Hepatocyte (in vitro differentiated cells): ENCODE results near the gene MEF2D. TPM values are rescaled to one million over a fixed set of nuclear protein-coding genes. Genes with fewer than 3 reads are reported as not detected.

Source experiments
- DNase-seq: peaks from one replicate; pipeline ENCODE4 v3.0.0-alpha.2; 2016; ENCODE audit warnings: low spot score
- H2AFZ ChIP-seq: fragments of 200-600 bp; sonication (generic); 2 replicates; pipeline ENCODE4 v1.6.0; 2016; ENCODE audit warnings: antibody characterized with exemption, mild to moderate bottlenecking
- H3K27ac ChIP-seq: fragments of 200-600 bp; sonication (generic); 2 replicates; pipeline ENCODE4 v1.5.1; 2016; ENCODE audit warnings: mild to moderate bottlenecking
- H3K27me3 ChIP-seq: fragments of 200-600 bp; sonication (generic); 2 replicates; pipeline ENCODE4 v1.6.1; 2016
- H3K36me3 ChIP-seq: fragments of 200-600 bp; sonication (generic); replicated peaks from 2 replicates; pipeline ENCODE4 v1.5.1; 2016; ENCODE audit warnings: low read depth; ENCODE audit not compliant: insufficient read depth
- H3K4me1 ChIP-seq: fragments of 200-600 bp; sonication (generic); 2 replicates; pipeline ENCODE4 v1.5.1; 2016; ENCODE audit warnings: mild to moderate bottlenecking, moderate library complexity; ENCODE audit not compliant: insufficient read depth
- H3K4me2 ChIP-seq: fragments of 200-600 bp; sonication (generic); 2 replicates; pipeline ENCODE4 v1.6.0; 2016
- H3K4me3 ChIP-seq: fragments of 200-600 bp; sonication (generic); 2 replicates; pipeline ENCODE4 v1.5.1; 2016; ENCODE audit warnings: mild to moderate bottlenecking
- H3K79me2 ChIP-seq: fragments of 200-600 bp; sonication (generic); 2 replicates; pipeline ENCODE4 v1.6.0; 2017; ENCODE audit warnings: mild to moderate bottlenecking
- H3K9me2 ChIP-seq: fragments of 200-600 bp; sonication (generic); replicated peaks from 2 replicates; pipeline ENCODE4 v1.6.0; 2017; ENCODE audit warnings: mild to moderate bottlenecking; ENCODE audit not compliant: insufficient read depth
- H3K9me3 ChIP-seq: fragments of 200-600 bp; sonication (generic); 2 replicates; pipeline ENCODE4 v1.5.1; 2016; ENCODE audit warnings: low read depth, mild to moderate bottlenecking
- H4K20me1 ChIP-seq: fragments of 200-600 bp; sonication (generic); 2 replicates; pipeline ENCODE4 v1.6.0; 2016; ENCODE audit warnings: mild to moderate bottlenecking; ENCODE audit not compliant: insufficient read depth, poor library complexity, severe bottlenecking
- EZH2 ChIP-seq: fragments of 200-600 bp; sonication (generic); IDR thresholded peaks from 2 replicates; pipeline ENCODE4 v1.6.1; 2016; ENCODE audit warnings: antibody characterized with exemption, mild to moderate bottlenecking, borderline replicate concordance
- EZH2phosphoT487 ChIP-seq: fragments of 200-600 bp; sonication (generic); IDR thresholded peaks from one replicate; pipeline ENCODE4 v1.6.1; 2018; ENCODE audit warnings: antibody characterized with exemption, mild to moderate bottlenecking, low read depth, moderate library complexity; ENCODE audit not compliant: unreplicated experiment, severe bottlenecking
- WGBS: methylation state at CpG from one replicate; pipeline ENCODE4 v1.1.6; 2016; ENCODE audit warnings: low lambda C conversion rate; ENCODE audit errors: missing lambda C conversion rate; 5-methylcytosine and 5-hydroxymethylcytosine counted together
- polyA plus RNA-seq: library from polyadenylated mRNA; unstranded; fragments of >200 nt; fragmentation: Nextera tagmentation; extraction: Ambion mirVana; gene quantifications from 2 replicates; pipeline ENCODE4 v1.2.1, GENCODE V29; 2016
- total RNA-seq: library from RNA; depleted of rRNA; stranded (reverse); fragments of >200 nt; gene quantifications from 2 replicates; pipeline ENCODE4 v1.2.3, GENCODE V29; 2014
- TF ChIP-seq, protein P1 (sequence below): fragments of 200-600 bp; sonication (generic); IDR thresholded peaks from 2 replicates; pipeline ENCODE4 v1.5.1; 2016; ENCODE audit warnings: antibody characterized with exemption, mild to moderate bottlenecking; ENCODE audit not compliant: poor library complexity

The MEF2D gene
- total and polyA plus RNA-seq, 2 experiments from 2014 or later = 20.1 to 25.1 TPM

- Histone ChIP-seq H3K4me1 (peaks cover 15% of the 10 kb centered on the region), H3K27me3 (no peaks in the 10 kb centered on the region), H3K79me2 (no peaks in the 10 kb centered on the region), H4K20me1 (peaks cover 4% of the 10 kb centered on the region), H3K9me2 (no peaks in the 10 kb centered on the region), H3K4me2 (no peak overlapping the region), H3K36me3 (no peaks in the 10 kb centered on the region), H3K4me3 (no peak overlapping the region), H3K9me3 (no peaks in the 10 kb centered on the region), H3K27ac (no peak overlapping the region), H2AFZ (no peak overlapping the region)
- WGBS = 93% methylated on average over 7 of the region's 7 CpGs
- TF ChIP-seq EZH2 (no peak), EZH2phosphoT487 (no peak)
- TF ChIP-seq, protein P1, sequence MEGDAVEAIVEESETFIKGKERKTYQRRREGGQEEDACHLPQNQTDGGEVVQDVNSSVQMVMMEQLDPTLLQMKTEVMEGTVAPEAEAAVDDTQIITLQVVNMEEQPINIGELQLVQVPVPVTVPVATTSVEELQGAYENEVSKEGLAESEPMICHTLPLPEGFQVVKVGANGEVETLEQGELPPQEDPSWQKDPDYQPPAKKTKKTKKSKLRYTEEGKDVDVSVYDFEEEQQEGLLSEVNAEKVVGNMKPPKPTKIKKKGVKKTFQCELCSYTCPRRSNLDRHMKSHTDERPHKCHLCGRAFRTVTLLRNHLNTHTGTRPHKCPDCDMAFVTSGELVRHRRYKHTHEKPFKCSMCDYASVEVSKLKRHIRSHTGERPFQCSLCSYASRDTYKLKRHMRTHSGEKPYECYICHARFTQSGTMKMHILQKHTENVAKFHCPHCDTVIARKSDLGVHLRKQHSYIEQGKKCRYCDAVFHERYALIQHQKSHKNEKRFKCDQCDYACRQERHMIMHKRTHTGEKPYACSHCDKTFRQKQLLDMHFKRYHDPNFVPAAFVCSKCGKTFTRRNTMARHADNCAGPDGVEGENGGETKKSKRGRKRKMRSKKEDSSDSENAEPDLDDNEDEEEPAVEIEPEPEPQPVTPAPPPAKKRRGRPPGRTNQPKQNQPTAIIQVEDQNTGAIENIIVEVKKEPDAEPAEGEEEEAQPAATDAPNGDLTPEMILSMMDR = no peak
- no peak for DNase-seq
These were observed 25.6 kb downstream of the MEF2D start for GRCh38 chr1:156474966-156475365.

DNA sequence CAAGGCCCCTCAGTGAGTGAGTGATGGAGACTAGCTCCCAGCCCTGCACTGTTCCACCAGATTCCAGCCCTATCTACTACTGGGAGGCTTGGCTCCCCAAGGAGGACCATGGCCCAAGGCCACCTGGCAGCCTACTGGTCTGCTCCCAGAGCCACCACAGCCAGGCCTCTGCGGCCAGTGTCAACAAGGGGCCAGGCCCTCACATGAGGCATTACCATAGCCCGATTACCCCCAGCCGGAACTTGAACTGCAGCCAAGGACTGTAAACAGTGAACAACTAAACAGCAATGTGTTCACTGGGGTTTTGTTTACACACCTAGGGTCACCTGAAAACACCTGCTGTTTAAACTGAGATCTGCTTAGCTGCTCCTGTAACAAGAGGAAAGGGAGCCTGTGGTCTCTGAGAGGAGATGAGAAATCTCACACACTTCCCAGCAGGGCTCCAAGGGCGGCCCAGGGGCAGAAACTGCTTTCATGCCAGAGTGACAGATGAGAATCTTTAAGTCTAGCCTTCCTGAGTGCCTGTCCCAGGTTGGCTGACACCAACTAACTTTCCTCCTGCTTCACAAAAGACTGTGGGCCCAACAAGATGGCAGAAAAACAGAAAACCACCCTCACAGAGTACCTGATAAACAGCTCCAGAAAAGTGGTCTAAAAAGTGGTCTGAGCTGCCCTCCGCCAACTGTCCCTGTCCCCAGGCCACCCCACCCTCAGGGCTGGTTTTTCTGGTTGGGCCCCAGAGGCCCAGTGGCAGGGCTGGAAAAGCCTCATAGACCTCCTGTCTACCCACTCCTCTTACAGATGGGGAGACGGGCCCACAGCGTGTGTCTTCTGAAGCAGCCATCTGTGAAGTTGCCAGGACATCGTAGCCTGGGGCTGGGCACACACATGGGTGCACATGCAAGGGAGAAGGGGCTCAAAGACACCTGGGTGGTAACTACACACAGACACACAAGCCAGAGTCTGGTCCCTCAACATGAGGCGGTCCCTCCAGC is 28.8 kb downstream of the MEF2D start:
- peak overlapping the region; percentile 83 for H3K27ac ChIP-seq

GRCh38 chr1:156470473-156470872 is 30.1 kb downstream of the MEF2D start:
- Histone ChIP-seq H3K4me3 (no peak overlapping the region), H3K4me2 (no peak overlapping the region), H4K20me1 (no peaks in the 10 kb centered on the region), H3K27me3 (no peaks in the 10 kb centered on the region), H3K4me1 (peaks cover 15% of the 10 kb centered on the region), H3K9me3 (no peaks in the 10 kb centered on the region), H3K9me2 (no peaks in the 10 kb centered on the region), H3K36me3 (no peaks in the 10 kb centered on the region), H3K79me2 (no peaks in the 10 kb centered on the region), H3K27ac (peak overlapping the region; percentile 83), H2AFZ (no peak overlapping the region)
- TF ChIP-seq, protein P1 = no peak
- TF ChIP-seq EZH2 (no peak), EZH2phosphoT487 (no peak)
- DNase-seq = no peak
- WGBS = 100% methylated on average over 1 of the region's 1 CpG

More for the DNA sequence above, 28.8 kb downstream of the MEF2D start:
- peak; percentile 79 for DNase-seq
- Histone ChIP-seq H4K20me1 (no peaks in the 10 kb centered on the region), H3K4me2 (no peak overlapping the region), H3K9me2 (no peaks in the 10 kb centered on the region), H3K9me3 (no peaks in the 10 kb centered on the region), H3K27me3 (no peaks in the 10 kb centered on the region), H3K79me2 (no peaks in the 10 kb centered on the region), H3K4me3 (no peak overlapping the region), H3K4me1 (peaks cover 15% of the 10 kb centered on the region), H2AFZ (no peak overlapping the region), H3K36me3 (no peaks in the 10 kb centered on the region)
- WGBS = 73% methylated on average over 9 of the region's 9 CpGs
- TF ChIP-seq EZH2 (no peak), EZH2phosphoT487 (no peak)
- TF ChIP-seq, protein P1 = no peak
